Measurements from ENCODE around the gene SUSD2.

SUSD2 gene

DNA sequence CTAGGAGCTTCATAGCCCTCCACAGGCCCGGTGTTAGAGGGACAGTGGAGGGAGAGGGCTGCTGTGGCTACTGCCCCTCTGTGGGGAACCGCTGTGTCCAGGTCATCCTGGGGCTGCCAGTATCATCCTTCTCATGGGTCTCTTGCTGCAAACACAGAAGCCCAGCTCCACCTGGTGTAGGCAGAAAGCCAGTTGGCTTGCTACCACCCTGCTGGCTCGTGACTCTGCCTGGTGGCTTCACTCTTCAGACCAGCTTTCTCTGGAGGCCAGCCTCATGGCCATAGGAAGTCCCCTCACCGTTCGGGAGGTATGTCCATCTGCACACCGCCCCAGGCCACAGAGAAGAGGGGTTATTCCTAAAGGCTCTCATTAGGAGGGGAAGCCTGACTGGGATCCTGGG, 19.4 kb upstream of the SUSD2 start:
- Histone ChIP-seq H3K27ac (ENCODE audit: low read depth, low read length, poor library complexity, severe bottlenecking) (peak overlapping the region; percentile 78), H3K36me3 (ENCODE audit: insufficient read depth, low read length) (peaks cover 14% of the 10 kb centered on the region; the same call in 1 of the 2 replicates)

GRCh38 chr22:24162436-24162835, 18.9 kb upstream of the SUSD2 start:
- Histone ChIP-seq H3K27me3 (ENCODE audit: insufficient read depth, low read length) (no peaks in the 10 kb centered on the region), H3K36me3 (ENCODE audit: insufficient read depth, low read length) (peaks cover 18% of the 10 kb centered on the region; the same call in 1 of the 2 replicates), H3K4me3 (ENCODE audit: low read depth, low read length, poor library complexity, severe bottlenecking) (no peak overlapping the region), H3K4me1 (ENCODE audit: insufficient read depth, low read length, severe bottlenecking) (peaks cover 25% of the 10 kb centered on the region), H2AFZ (ENCODE audit: low read length) (no peak overlapping the region), H3K9ac (ENCODE audit: low read length) (peak overlapping the region; percentile 56; the same call in 1 of the 2 replicates), H3K27ac (ENCODE audit: low read depth, low read length, poor library complexity, severe bottlenecking) (peak overlapping the region; percentile 78), H3K79me2 (ENCODE audit: insufficient read depth, low read length) (no peaks in the 10 kb centered on the region), H3K9me2 (ENCODE audit: low read depth, low read length) (no peaks in the 10 kb centered on the region), H3K4me2 (ENCODE audit: low read length) (peak overlapping the region; percentile 20; the same call in 1 of the 2 replicates), H3K9me3 (ENCODE audit: low read length) (no peaks in the 10 kb centered on the region), H4K20me1 (ENCODE audit: insufficient read depth, low read length) (no peaks in the 10 kb centered on the region), H3F3A (ENCODE audit: insufficient read depth, low read length) (no peaks in the 10 kb centered on the region)
- TF ChIP-seq EZH2 (IDR thresholded peaks at IDR 0.05; ENCODE audit: borderline replicate concordance, low read length) = no peak

More for the DNA sequence above, 19.4 kb upstream of the SUSD2 start:
- Histone ChIP-seq H3K4me2 (ENCODE audit: low read length) (peak overlapping the region; percentile 20; the same call in 1 of the 2 replicates), H3K4me1 (ENCODE audit: insufficient read depth, low read length, severe bottlenecking) (peaks cover 30% of the 10 kb centered on the region), H3F3A (ENCODE audit: insufficient read depth, low read length) (no peaks in the 10 kb centered on the region), H3K79me2 (ENCODE audit: insufficient read depth, low read length) (no peaks in the 10 kb centered on the region), H3K9ac (ENCODE audit: low read length) (peak overlapping the region; percentile 56; the same call in 1 of the 2 replicates), H4K20me1 (ENCODE audit: insufficient read depth, low read length) (no peaks in the 10 kb centered on the region), H3K27me3 (ENCODE audit: insufficient read depth, low read length) (no peaks in the 10 kb centered on the region), H2AFZ (ENCODE audit: low read length) (no peak overlapping the region), H3K9me3 (ENCODE audit: low read length) (no peaks in the 10 kb centered on the region), H3K9me2 (ENCODE audit: low read depth, low read length) (no peaks in the 10 kb centered on the region), H3K4me3 (ENCODE audit: low read depth, low read length, poor library complexity, severe bottlenecking) (no peak overlapping the region)
- peak; percentile 26; the same call in 1 of the 2 replicates for TF ChIP-seq CTCF (IDR thresholded peaks at IDR 0.05; ENCODE audit: low read length)
- TF ChIP-seq EZH2 (IDR thresholded peaks at IDR 0.05; ENCODE audit: borderline replicate concordance, low read length) = no peak

GRCh38 chr22:24164243-24164642, 17.0 kb upstream of the SUSD2 start:
- Histone ChIP-seq H2AFZ (ENCODE audit: low read length) (no peak overlapping the region), H3K4me2 (ENCODE audit: low read length) (no peak overlapping the region), H3F3A (ENCODE audit: insufficient read depth, low read length) (no peaks in the 10 kb centered on the region), H3K9me3 (ENCODE audit: low read length) (no peaks in the 10 kb centered on the region), H3K9me2 (ENCODE audit: low read depth, low read length) (no peaks in the 10 kb centered on the region), H3K27ac (ENCODE audit: low read depth, low read length, poor library complexity, severe bottlenecking) (no peak overlapping the region), H4K20me1 (ENCODE audit: insufficient read depth, low read length) (no peaks in the 10 kb centered on the region), H3K4me1 (ENCODE audit: insufficient read depth, low read length, severe bottlenecking) (peaks cover 19% of the 10 kb centered on the region), H3K79me2 (ENCODE audit: insufficient read depth, low read length) (no peaks in the 10 kb centered on the region), H3K27me3 (ENCODE audit: insufficient read depth, low read length) (no peaks in the 10 kb centered on the region), H3K9ac (ENCODE audit: low read length) (no peak overlapping the region), H3K4me3 (ENCODE audit: low read depth, low read length, poor library complexity, severe bottlenecking) (no peak overlapping the region), H3K36me3 (ENCODE audit: insufficient read depth, low read length) (peaks cover 30% of the 10 kb centered on the region; the same call in 1 of the 2 replicates)
- TF ChIP-seq CTCF (IDR thresholded peaks at IDR 0.05; ENCODE audit: low read length) (no peak), EZH2 (IDR thresholded peaks at IDR 0.05; ENCODE audit: borderline replicate concordance, low read length) (no peak)

DNA sequence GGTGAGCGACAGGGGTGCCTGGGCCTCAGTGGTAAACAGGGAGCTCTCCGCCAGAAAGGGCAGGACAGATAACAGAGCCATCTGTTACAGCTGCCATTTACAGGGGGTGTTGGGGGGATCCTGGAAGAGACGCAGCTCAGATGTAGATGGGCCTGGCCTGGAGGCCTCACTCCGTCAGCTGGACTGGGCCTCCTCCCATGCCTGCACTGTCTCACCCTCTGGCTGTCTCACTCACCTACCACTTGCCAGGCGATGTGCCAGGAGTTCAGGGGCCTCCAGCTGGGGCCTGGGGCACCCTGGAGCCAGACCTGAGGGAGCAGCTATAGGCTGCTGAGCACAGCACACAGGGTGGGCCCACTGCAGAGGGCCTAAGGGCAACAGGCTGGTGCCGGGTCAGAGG, 16.3 kb upstream of the SUSD2 start:
- H3F3A ChIP-seq (ENCODE audit: insufficient read depth, low read length) = no peaks in the 10 kb centered on the region
- H2AFZ ChIP-seq (ENCODE audit: low read length) = no peak overlapping the region
- no peak overlapping the region for H3K9ac ChIP-seq (ENCODE audit: low read length)
- TF ChIP-seq EZH2 (IDR thresholded peaks at IDR 0.05; ENCODE audit: borderline replicate concordance, low read length) = no peak
- no peak for TF ChIP-seq CTCF (IDR thresholded peaks at IDR 0.05; ENCODE audit: low read length)
- no peak overlapping the region for H3K27ac ChIP-seq (ENCODE audit: low read depth, low read length, poor library complexity, severe bottlenecking)
- H3K27me3 ChIP-seq (ENCODE audit: insufficient read depth, low read length) = no peaks in the 10 kb centered on the region
- peaks cover 30% of the 10 kb centered on the region; the same call in 1 of the 2 replicates for H3K36me3 ChIP-seq (ENCODE audit: insufficient read depth, low read length)
- H3K4me1 ChIP-seq (ENCODE audit: insufficient read depth, low read length, severe bottlenecking) = peaks cover 19% of the 10 kb centered on the region
- H3K9me2 ChIP-seq (ENCODE audit: low read depth, low read length) = no peaks in the 10 kb centered on the region
- no peaks in the 10 kb centered on the region for H3K9me3 ChIP-seq (ENCODE audit: low read length)
- H3K4me3 ChIP-seq (ENCODE audit: low read depth, low read length, poor library complexity, severe bottlenecking) = no peak overlapping the region
- no peaks in the 10 kb centered on the region for H4K20me1 ChIP-seq (ENCODE audit: insufficient read depth, low read length)
- H3K79me2 ChIP-seq (ENCODE audit: insufficient read depth, low read length) = no peaks in the 10 kb centered on the region
- H3K4me2 ChIP-seq (ENCODE audit: low read length) = no peak overlapping the region
